NCI-H510A (cell line): ENCODE data around the gene DAP.
"Not testable (repeated sequence)": the region's sequence is repeated elsewhere in the genome, so short reads cannot be mapped to it uniquely, and the experiment has no call there.

Experiments
- DNase-seq: peaks from one replicate; lab custom pipeline; 2025; lab: John Stamatoyannopoulos, UW

DAP gene

DNA sequence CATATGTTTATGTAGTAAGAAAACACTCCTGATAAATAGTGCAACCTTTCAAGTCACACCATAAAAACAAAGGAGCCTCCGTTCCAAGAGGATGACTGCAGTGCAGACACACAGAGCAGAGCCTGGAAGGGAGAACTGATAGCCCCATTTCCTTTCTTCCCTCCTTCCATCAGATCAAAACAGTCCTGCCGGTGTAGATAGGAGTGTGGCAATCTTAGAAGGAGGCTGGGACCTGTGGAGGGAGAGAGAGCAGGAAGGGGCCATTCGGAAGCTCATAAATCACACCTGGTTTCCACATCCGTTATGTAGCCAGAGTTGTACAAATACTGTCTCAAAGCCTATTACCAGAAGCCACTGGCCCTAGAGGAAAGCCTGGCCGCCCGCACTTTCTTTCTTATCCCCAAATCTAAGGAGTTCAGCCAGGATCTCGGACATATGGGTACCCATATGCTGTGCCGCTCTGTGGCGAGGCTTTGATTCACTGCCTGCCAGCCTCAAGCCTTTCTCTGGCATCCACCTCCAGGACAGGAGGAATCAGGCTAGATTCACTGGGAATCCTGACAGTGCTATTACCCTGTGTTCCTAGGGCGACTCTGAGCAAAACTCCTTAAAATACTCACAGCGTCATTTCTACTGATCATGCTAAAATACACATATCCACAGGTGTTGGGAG, 26.9 kb downstream of the DAP start:
- DNase-seq: no peak

DNA sequence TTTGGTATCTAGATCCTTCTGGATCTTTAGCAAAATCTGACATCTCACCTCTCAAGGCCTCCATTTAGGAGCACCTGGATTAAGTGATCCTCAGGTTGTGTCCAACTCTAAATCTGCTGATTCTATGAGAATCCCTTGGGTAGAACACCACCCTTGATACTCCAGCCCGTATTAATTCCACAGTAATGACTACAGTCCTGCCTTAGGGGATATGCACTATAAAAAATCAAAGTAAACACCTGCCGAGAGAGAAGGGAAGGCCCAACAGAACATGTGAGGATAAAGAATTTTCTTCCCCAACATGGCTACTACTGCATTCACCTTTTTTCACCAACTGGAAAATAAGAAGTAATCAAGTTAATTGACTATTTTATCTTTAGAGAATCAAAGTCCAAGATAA, 27.6 kb downstream of the DAP start:
- no peak for DNase-seq

DNA sequence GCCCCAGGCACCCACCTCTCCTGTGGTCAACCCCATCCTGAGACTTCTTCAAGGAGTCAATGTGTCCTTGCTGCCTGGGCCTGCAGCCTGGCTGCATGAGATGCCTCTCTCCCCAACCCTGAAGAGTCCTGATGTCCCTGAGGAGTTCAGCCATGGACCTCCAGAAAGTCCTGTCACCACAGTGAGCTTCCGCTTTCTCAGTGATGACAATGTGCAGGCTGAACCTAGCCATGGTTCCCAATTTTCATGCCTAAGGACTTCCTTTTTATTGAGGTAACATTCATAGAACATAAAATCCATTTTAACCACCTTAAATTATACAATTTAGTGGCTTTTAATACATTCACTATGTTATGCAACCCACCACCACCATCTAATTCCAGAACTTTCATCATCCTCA, 29.1 kb downstream of the DAP start:
- no peak for DNase-seq

DNA sequence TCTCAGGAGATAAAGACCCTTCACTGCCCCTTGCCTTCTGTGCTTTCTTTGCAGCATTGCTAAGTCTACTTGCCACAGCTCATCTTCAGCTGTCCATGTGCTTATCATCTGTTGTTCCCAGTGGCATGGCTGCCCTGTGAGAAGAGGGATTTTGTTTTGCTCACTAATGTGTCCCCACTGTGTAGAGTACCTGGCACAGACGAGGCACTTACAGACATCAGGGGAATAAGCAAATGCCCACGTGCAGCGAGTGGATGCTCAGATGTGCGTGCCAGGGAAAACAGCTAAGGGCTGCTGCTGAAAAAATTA, 31.0 kb downstream of the DAP start:
- no peak for DNase-seq

DNA sequence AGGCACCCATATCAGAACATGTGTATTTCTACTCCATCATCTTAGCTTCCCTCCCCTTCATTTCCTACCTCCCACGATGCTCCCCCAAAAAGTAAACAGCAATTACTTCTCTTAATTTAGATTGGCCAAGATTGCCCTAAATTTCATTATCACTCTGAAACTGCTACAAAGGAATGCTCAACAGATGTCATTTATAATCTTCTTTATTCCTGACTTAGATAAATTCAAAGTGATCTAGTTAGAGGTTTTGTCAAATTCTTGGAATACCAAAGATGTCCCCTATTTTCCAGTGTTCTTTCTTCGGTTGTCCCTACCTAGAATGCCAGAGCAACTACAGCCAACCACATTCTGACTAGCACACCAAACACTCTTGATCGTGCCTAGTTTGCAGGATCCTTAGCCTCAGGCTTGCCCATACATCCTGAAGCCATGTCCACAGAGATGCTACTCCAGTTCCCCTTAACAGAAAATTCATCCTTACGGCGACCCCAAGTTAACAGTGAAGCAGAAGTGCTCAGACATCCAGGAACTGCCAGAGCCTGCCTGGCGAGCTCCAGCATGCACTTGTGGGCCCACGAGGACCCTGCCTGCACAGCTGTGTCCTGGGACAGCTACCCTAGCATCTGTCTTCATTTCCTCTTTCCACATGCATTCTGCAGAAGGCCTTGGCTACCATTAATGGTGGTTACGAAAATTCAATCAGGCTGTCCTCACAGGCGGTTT, 31.6 kb downstream of the DAP start:
- DNase-seq: no peak

DNA sequence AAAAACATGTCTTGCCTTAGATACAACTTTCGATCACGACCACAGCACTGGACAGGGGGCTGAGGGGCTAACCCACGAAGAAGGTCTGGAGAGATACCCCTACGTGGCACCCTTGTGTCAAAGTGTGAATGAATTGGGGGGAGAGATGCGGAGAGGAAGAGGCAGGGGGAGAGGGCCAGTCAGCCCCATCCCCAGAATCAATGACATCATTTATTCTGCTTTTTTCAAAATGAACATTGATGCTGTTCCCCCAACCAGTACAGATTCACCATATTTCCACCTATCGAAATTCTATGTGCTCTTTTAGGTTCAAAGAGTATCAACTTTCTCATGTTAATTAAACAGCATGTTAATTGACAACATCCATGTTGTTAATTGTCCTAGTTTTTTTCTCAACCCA, 32.4 kb downstream of the DAP start:
- no peak for DNase-seq

DNA sequence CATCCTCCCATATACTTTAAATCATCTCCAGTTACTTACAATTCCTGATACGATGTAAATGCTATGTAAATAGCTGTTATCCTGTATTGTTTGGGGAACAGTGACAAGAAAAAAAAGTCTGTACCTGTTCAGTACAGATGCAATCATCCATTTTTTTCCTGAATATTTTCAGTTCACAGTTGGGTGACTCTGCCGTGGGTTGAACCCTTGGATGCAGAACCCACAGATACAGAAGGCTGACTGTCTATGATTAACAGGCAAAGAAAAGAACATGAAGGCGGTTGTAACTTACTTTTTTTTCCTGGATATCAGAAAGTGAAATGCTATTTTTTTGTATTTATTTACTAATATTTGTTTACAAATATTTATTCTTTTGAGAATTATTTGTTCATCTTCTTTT, 33.2 kb downstream of the DAP start:
- DNase-seq: no peak

DNA sequence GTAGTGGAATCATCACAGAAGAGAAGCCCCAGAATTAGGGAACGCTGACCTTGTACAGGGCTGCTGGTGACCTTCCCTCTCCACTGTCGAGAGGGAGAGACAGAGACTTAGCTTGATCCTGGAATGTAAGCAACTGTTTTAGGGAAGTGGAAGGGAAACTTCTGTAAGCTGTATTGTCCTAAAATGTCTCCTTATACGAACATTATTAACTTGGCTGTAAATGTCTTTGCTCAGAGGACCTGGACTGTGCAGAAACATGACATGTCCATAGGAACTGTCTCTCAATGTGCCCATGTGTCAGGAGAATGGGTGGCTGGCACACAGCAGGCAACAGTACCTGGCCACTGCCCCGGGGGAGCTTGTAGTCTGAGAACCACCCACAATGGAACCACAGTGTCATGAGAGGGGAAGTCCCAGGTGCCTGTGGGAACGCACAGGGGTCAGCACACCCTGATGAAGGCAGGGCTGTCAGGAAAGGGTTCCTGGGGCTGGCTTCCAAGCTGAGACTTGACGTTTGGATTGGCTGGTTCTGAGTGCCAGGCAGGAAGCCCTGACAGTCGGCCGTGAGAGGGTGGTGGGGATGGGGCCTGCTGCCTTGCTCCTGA, 34.0 kb downstream of the DAP start:
- DNase-seq: no peak

DNA sequence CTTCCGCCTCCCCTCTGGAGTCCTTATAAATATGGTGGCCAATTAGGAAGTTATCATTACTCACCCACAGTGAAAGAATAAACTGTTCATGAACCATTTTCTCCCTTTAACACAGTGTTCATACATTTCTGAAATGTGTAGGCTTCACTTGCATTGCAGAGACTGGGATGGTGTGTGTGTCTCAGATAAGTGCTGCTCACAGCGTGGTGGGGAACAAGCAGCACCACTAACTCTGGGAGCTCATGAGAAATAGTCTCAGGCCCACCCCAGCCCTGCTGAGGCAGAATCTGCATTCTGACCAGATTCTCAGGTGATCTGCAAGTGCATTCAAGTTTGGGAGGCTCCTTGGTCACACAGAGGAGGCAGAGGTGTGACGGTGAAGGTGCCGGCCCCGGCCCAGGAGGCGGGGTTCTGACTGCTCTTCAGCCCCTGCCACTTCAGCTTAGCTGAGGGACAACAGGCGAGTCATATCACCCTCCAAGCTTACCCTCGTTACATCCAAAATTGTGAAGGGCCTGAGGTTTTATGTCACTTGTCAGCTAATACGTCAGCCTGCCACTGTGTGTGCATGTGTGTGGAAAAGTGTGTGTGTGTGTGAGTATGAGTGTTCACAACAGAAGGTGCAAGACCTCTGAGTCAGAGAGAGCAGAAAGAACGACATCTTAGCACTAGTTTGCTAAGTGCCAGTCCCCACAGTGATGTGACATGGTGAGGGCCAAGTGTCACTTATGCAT, 34.7 kb downstream of the DAP start:
- DNase-seq: no peak

DNA sequence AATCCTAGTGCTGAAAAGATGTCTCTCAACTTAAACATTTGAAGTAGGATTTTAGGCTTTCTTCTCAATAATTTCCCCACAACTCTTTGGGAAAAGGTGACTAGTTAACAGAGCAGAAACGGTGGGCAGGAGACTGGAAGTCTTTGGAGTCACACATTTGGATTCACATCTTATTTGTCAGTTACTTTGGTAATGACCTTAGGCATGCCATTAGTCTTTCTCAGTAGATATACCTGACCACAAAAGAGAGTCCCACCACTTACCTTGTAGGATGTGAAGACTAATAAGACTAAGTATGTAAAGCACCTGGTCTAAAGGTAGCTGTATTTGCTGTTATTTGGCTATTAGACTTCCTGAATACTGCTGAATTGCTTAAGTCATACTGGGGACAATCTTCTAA, 35.4 kb downstream of the DAP start:
- no peak for DNase-seq

DNA sequence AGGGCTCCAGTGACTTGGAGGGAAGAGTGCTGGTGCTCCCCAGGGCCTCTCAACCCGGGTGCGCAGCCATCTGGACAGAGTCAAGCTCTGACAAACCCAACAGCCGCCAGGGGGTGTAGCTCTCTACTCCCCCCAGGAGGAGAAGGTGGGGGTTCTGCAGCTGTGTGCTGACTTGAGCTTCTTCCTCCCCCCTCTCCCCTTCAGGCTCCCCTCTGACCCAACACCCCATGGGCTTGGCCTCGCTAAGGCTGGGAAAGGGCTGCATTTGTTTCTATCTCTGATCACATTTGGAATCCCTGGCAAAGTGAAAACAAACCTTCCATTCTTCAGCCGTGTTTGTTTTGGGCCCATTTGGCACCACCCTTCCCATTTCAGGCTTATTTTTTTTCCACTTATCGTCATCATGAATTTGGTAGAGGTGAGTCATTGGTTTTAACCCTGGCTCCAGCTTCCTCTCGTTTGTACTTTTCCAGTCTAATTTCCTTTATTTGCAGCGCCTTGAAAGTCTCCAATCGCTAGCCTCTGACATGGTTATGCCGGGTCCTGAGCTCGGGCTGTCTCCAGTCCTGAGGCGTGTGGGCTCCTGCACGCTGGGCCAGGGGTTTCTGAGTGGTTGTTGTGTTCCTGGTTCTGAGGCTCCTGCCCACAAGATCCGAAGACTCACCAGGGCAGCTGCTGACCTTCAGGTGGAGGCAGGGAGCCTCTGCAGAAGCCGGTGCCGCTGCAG, 36.1 kb downstream of the DAP start:
- no peak for DNase-seq

DNA sequence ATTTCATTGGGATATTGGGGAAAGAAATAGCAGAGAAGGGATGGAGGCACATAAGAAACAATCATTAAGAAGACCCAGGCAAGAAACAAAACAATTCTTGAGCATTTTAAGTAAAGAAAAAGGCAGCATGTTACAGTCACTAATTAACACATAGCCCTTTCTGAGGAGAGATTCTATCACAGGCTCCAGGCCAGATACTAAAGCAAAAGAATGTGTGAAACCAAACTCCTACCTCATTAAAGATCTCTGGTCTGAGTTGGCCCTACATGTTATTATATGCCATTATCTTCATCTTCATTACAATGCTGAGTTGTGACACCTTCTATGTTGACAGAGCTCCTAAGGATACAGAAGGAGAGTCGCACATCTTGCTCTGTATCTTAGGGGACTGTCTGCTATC, 37.5 kb downstream of the DAP start:
- no peak for DNase-seq

DNA sequence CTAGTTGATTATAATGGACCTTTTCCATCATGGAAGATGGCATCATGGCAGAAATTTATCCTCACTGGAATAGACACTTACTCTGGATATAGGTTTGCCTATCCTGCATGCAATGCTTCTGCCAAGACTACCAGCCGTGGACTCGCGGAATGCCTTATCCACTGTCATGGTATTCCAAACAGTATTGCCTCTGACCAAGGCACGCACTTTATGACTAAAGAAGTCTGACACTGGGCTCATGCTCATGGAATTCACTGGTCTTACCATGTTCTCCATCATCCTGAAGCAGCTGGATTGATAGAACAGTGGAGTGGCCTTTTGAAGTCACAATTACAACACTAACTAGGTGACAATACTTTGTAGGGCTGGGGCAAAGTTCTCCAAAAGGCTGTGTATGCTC, 40.3 kb downstream of the DAP start:
- not testable (repeated sequence) for DNase-seq

DNA sequence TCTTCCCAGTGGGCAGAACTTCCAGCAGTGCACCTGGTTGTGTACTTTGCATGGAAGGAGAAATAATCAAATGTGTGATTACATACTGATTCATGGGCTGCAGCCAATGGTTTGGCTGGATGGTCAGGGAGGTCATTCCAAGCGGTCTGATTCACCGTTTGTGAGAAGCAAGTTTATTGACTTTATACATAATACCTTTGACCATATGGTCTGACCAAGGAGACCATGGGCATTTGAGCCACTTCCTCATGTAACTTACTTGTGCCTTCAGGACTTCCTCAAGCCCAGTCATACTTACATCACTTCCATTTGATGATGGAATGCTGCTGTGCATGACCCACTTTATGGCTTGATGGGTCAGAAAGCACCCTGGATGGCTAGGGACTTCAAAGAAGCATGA, 41.1 kb downstream of the DAP start:
- no peak for DNase-seq

DNA sequence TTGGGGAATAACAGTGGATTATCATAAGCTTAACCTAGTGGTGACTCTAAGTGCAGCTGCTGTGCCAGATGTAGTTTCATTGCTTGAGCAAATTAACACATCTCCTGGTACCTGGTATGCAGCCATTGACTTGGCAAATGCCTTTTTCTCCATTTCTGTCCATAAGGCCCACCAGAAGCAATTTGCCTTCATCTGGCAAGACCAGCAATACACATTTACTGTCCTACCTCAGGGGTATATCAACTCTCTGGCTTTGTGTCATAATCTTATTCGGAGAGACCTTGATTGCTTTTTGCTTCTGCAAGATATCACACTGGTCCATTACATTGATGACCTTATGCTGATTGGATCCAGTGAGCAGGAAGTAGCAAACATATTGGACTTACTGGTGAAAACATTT, 42.4 kb downstream of the DAP start:
- DNase-seq: not testable (repeated sequence)

DNA sequence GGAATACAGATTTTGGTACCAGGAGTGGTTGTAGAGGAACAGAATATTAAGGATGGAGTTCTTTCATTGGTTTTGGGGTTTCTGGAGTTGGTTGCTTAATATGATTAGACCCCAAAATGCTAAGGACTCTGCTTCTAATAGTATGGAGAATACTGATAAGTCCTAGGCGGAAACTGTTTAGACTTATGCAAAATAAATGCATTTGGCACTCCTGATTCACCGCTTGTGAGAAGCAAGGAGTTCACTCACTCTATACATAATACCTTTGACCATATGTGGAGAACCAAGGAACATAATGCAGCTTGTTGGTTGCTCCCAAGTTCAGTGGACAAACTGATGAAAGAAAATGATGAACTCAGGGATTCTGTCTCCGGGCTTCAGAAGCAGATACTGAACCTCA, 44.2 kb downstream of the DAP start:
- DNase-seq: not testable (repeated sequence)

DNA sequence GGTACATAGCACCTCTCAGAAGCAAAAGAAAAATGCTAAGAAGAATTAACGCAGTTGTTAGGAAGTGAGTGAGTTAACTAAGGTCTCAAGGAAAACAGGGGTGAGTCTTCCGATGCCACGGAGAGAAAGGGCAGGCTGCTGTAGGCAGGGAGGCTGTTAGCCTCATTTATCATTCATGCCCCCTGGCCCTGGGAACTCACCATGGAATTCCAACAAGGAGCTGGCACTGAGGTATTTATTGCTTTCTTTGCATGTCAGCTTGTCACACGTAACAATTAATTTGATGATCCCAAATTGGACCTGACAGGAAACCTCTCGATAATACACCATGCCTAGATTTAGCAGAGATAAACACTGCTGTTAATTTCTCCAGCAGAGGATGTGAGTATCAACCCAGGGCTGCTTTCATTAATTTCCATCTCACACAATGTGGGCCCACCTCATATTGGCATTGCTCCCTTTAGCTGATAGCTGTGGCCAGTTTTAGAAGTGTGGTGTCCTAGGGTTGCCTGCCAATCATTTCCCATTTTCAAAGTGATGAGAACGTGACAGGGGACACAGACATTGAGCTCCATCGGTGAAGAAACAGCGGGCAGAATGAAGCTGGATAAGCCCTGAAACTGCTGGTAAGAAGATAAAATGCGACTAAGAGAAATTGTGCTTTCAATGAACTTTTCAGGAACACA, 45.3 kb downstream of the DAP start:
- no peak for DNase-seq

DNA sequence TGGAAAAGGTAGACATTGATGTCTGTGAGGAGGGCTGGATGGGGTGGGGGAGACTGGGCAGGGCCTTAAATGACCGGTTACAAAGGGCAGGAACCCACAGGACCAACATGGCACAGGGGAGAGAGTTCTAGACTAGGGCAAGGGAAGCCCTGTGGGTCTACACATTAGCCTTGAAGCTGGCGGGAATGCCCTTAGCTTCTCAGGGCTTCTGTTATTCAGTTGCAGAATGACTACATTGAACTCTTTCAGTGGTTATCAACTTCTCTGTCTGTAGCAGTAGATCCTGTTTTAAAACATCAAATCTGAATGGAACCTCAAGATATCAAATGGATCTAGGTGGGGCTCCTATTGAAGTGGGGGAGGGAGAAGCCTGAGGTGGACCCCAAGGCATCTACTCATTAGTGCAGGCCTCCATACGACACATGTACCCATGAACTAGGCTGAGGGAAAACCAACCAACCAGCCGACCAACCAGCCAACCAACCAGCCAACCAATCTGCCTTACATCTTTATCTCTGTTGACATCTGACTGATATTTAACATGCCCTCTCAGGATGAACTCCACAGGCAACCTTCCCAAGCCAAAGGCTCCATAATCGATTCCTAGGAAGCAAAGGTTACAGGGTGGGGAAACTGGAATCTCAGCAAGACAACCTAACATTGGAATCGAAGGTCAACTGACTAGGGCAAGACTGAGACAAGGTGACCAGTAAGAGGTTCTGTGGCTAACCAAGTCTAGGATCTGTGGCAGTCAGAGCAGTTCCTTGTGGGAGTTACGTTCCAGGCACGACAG, 48.3 kb downstream of the DAP start:
- DNase-seq: no peak

DNA sequence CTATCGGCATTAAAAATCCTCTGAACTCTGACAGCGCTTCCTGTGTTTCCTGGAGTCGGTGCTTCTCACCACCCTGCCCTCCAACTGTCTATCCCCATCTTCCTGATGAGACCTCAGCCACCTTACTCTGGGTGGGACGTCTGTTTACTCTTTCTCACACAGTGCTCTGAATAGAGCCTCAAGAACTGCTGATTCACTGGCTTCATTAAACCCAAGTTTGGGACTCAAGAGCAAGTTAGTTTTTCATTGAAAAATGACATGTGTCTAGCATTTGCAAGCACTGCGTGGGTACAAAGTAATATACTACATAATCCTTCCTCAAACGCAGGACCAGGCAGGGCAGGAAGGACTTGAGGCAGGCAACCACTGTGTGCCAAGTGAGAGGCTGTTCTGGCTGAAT, 49.5 kb downstream of the DAP start:
- DNase-seq: no peak

DNA sequence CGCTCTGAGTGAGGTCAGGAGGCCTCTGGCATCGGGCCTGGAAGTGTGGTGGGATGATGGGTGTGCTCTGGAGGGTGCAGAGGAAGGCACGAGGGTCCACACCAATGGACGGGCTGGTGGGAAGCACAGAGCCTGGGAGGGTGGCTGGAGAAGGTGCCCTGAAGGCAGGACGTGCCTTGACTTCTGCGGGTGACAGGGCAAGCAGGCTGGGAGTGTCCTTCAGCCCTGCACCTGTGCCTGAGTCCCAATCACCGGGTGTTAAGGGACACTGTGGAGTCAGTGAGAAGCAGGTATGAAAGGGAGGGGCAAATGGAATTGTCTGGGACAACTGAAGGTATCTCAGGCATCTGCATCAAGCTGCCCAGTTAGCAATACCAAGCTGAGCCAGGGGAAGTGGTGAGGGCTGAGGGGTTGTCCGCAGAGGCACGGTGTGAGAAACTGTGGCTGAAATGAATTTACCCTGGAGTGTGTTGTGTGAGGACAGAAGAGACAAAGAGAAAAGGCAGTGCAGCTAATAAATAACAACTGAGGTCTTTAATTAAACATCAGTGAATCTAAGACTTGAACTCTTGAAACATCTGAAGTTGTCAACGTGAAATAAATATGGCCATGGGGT, 50.4 kb downstream of the DAP start:
- DNase-seq: no peak

DNA sequence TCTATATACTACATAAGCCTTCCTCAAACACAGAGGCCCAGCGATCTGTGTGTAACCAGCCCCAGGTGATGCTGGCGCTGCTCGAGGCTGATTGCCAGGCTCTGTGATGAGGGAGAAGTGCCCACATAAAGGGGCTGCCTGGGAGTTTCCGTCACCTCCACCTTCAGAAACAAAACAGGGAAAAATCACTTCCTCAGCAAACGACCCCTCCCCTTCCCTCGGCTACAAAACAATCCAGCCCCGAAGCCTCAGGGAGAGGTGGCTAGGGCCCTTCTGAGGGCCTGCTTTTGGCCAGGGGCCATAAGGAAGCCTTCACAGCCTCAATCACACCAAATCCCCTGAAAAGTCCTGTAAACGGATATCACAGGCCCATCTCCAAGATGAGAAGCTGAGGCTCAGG, 51.1 kb downstream of the DAP start:
- no peak for DNase-seq
